Prostate gland (tissue), 2 donors: Measurements from ENCODE around the gene MMP14. TPM values are rescaled to one million over a fixed set of nuclear protein-coding genes. Genes with fewer than 3 reads are reported as not detected.

Experiments used
- DNase-seq: peaks from one replicate; pipeline ENCODE4 v3.0.0-alpha.2; 2019; ENCODE audit warnings: low spot score
- H3K27ac ChIP-seq, 2 donors: fragments of 200-600 bp; sonication (generic); 2 replicates each; pipeline ENCODE4 v1.5.1; 2017 to 2019
- H3K27me3 ChIP-seq: fragments of 200-600 bp; sonication (generic); replicated peaks from 2 replicates; pipeline ENCODE4 v1.5.1; 2019; ENCODE audit not compliant: insufficient read depth
- H3K36me3 ChIP-seq, 2 donors: fragments of 200-600 bp; sonication (generic); 1 replicate in 1 of 2; 2 replicates in 1 of 2; pipeline versions ENCODE4 v1.5.1 to v1.8.1; 2017 to 2019
- H3K4me1 ChIP-seq: fragments of 200-600 bp; sonication (generic); replicated peaks from 2 replicates; pipeline ENCODE4 v1.5.1; 2019
- H3K4me3 ChIP-seq, 2 donors: fragments of 200-600 bp; sonication (generic); 2 replicates each; pipeline ENCODE4 v1.5.1; 2017 to 2019
- H3K9me3 ChIP-seq: fragments of 200-600 bp; sonication (generic); 2 replicates; pipeline ENCODE4 v1.5.1; 2017
- CTCF ChIP-seq, 4 experiments: fragments of 200-600 bp in 2 of 4; fragments of 450-650 bp in 2 of 4; sonication (generic) in 2 of 4; IDR thresholded peaks; 1 replicate in 3 of 4; 2 replicates in 1 of 4; pipeline ENCODE4 v1.5.1; 2016 to 2019; ENCODE audit warnings: antibody characterized with exemption in 4 of 4, mild to moderate bottlenecking in 2 of 4, moderate library complexity in 2 of 4
- POLR2A ChIP-seq: fragments of 450-650 bp; IDR thresholded peaks from one replicate; pipeline ENCODE4 v1.6.1; 2016; ENCODE audit warnings: antibody characterized with exemption, mild to moderate bottlenecking
- POLR2AphosphoS5 ChIP-seq: sonication (generic); formaldehyde crosslinking; IDR thresholded peaks from one replicate; pipeline ENCODE4 v1.6.1; 2017; ENCODE audit warnings: antibody characterized with exemption
- WGBS: methylation state at CpG from one replicate; pipeline ENCODE4 v1.1.5; 2018; 5-methylcytosine and 5-hydroxymethylcytosine counted together
- intact Hi-C: fragments of 100-400 bp; cut with DNase I; formaldehyde crosslinking; loops from one replicate; pipeline ENCODE4 v1.14.2; 2022
- total RNA-seq, 2 donors: library from RNA; depleted of rRNA; stranded (reverse); fragments of >200 nt; gene quantifications; one replicate each; pipeline ENCODE4 v1.1.0, GENCODE V29; 2016

Gene MMP14
- total RNA-seq, 2 donors from 2014 or later, result 64.9 to 90.4 TPM

GRCh38 chr14:22875748-22876319 lies 39.4 kb downstream of the MMP14 start:
- Histone ChIP-seq H3K9me3 (no peaks in the 10 kb centered on the region), H3K4me3 (no peak overlapping the region), H3K36me3 (peaks cover 19 to 33% of the 10 kb centered on the region in 2 donors), H3K27me3 (no peaks in the 10 kb centered on the region), H3K4me1 (peaks cover 4% of the 10 kb centered on the region), H3K27ac (no peak overlapping the region)
- intact Hi-C loops, result no loop called here
- TF ChIP-seq CTCF (IDR thresholded peaks at IDR 0.05) (no peak), POLR2A (no peak), POLR2AphosphoS5 (no peak)
- DNase-seq, result no peak
- whole genome bisulfite sequencing, result 94% methylated on average over 20 of the region's 20 CpGs

- no peaks in the 10 kb centered on the region for H3K27me3 ChIP-seq
- no peak for DNase-seq
- no peak overlapping the region for H3K4me3 ChIP-seq
- H3K27ac ChIP-seq, result no peak overlapping the region
- WGBS, result 92% methylated on average over 21 of the region's 22 CpGs
- no peak for TF ChIP-seq POLR2AphosphoS5
- TF ChIP-seq POLR2A, result no peak
- TF ChIP-seq CTCF (IDR thresholded peaks at IDR 0.05), result no peak
- intact Hi-C loops, result no loop called here
- peaks cover 4% of the 10 kb centered on the region for H3K4me1 ChIP-seq
- no peaks in the 10 kb centered on the region for H3K9me3 ChIP-seq
- H3K36me3 ChIP-seq, result peaks cover 19 to 33% of the 10 kb centered on the region in 2 donors
Measured at GRCh38 chr14:22877000-22877501, 40.7 kb downstream of the MMP14 start.

- intact Hi-C loops, result no loop called here
- no peaks in the 10 kb centered on the region for H3K9me3 ChIP-seq
- no peaks in the 10 kb centered on the region for H3K4me1 ChIP-seq
- H3K36me3 ChIP-seq, result peaks cover 19 to 31% of the 10 kb centered on the region in 2 donors
- TF ChIP-seq POLR2A, result no peak
- TF ChIP-seq CTCF (IDR thresholded peaks at IDR 0.05), result no peak
- H3K4me3 ChIP-seq, result no peak overlapping the region
- no peaks in the 10 kb centered on the region for H3K27me3 ChIP-seq
- DNase-seq, result no peak
- 75% methylated on average over 8 of the region's 8 CpGs for WGBS
- H3K27ac ChIP-seq, result no peak overlapping the region
Measured at GRCh38 chr14:22878271-22879246, 42.2 kb downstream of the MMP14 start.

- peaks cover 6 to 10% of the 10 kb centered on the region in 2 donors for H3K36me3 ChIP-seq
- intact Hi-C loops, result no loop called here
- no peaks in the 10 kb centered on the region for H3K4me1 ChIP-seq
- no peak for TF ChIP-seq POLR2A
- TF ChIP-seq CTCF (IDR thresholded peaks at IDR 0.05), result no peak
- no peak for DNase-seq
- no peak overlapping the region for H3K27ac ChIP-seq
- H3K9me3 ChIP-seq, result no peaks in the 10 kb centered on the region
- H3K4me3 ChIP-seq, result no peak overlapping the region
- 34% methylated on average over 7 of the region's 7 CpGs for WGBS
- H3K27me3 ChIP-seq, result no peaks in the 10 kb centered on the region
Measured at GRCh38 chr14:22882064-22882463, 45.7 kb downstream of the MMP14 start.
